Subcutaneous adipose tissue (tissue), 4 donors: ENCODE results near the gene THBS1. TPM values are rescaled to one million over a fixed set of nuclear protein-coding genes. Genes with fewer than 3 reads are reported as not detected.

Experiments used
- total RNA-seq, 4 donors: library from RNA; depleted of rRNA; stranded (reverse); fragments of >200 nt; gene quantifications; one replicate each; pipeline ENCODE4 v1.1.0, GENCODE V29; 2016
- TF ChIP-seq, protein P1 (sequence below): fragments of 450-650 bp; IDR thresholded peaks from one replicate; pipeline ENCODE4 v1.5.1; 2016; ENCODE audit warnings: low read depth, mild to moderate bottlenecking, control low read depth, antibody characterized with exemption, moderate library complexity

The THBS1 gene
- total RNA-seq, 4 donors from 2014 or later, result 95.5 to 1,261 (median 601) TPM

DNA sequence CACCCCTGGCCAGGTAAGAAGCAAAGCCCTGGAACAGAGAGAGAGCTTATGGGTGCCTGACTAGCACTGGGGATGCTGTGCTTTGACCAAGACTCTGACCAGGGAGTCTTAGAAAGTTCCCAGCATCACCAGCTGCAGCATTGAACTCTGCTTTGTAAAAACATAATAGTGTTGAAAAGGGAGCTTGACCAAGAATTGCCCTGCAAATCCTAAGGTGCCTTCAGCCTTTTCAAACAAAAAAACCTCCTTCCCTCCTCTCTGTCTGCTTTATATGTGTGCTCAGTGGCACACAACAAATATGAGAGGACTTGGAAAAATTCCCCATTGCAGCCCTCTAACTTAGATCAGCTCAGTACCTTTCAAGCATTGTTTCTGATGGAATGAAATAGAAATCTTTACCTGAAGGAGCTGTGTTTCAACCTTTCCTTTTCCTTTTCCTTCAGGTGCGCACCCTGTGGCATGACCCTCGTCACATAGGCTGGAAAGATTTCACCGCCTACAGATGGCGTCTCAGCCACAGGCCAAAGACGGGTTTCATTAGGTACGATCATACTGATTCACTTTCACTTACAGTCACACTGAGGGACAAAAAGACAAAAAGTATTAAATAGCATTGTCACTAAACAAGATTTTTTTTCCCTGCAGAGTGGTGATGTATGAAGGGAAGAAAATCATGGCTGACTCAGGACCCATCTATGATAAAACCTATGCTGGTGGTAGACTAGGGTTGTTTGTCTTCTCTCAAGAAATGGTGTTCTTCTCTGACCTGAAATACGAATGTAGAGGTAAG, 13.0 kb downstream of the THBS1 start:
- TF ChIP-seq, protein P1, sequence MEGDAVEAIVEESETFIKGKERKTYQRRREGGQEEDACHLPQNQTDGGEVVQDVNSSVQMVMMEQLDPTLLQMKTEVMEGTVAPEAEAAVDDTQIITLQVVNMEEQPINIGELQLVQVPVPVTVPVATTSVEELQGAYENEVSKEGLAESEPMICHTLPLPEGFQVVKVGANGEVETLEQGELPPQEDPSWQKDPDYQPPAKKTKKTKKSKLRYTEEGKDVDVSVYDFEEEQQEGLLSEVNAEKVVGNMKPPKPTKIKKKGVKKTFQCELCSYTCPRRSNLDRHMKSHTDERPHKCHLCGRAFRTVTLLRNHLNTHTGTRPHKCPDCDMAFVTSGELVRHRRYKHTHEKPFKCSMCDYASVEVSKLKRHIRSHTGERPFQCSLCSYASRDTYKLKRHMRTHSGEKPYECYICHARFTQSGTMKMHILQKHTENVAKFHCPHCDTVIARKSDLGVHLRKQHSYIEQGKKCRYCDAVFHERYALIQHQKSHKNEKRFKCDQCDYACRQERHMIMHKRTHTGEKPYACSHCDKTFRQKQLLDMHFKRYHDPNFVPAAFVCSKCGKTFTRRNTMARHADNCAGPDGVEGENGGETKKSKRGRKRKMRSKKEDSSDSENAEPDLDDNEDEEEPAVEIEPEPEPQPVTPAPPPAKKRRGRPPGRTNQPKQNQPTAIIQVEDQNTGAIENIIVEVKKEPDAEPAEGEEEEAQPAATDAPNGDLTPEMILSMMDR, result no peak

DNA sequence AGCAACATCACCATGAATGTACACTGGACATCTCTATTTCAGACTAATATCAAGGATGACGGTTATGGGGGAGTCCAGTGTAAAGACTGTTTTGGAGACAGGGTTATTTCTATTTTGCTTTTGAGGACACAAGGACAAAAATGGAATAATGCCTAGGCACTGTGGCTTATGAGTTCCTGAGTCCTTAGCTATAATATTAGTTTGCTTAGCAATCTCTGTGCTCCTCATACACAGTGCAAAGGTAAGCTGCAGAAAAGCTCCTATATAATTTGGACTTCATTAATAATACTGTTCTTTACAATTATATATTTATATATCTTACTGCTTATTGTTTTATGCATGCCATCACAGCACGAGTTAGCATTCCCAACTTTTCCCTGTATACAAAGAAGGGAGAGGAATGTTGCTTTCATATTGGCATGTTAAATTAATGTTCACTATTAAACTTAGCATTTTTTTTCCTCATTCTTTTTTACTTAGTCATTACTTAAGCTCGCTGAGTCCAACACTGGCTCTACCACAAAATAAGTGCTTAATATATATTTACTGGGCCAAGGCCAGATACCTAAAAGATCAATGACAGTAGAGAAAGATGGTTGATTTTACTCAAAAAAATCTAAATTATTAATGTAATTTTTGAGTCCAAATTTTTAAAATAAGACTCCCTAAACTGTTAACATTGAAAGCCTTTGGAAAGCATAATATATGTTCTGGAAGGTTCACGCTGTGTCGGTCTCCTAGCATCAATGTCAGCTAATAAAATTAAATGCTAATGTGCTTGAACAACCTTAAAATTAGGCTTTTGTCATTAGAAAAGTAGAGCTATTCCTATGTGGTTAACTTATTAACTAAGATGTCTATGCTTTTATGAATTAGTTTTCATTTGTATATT, 13.8 kb downstream of the THBS1 start:
- TF ChIP-seq, protein P1, result no peak

DNA sequence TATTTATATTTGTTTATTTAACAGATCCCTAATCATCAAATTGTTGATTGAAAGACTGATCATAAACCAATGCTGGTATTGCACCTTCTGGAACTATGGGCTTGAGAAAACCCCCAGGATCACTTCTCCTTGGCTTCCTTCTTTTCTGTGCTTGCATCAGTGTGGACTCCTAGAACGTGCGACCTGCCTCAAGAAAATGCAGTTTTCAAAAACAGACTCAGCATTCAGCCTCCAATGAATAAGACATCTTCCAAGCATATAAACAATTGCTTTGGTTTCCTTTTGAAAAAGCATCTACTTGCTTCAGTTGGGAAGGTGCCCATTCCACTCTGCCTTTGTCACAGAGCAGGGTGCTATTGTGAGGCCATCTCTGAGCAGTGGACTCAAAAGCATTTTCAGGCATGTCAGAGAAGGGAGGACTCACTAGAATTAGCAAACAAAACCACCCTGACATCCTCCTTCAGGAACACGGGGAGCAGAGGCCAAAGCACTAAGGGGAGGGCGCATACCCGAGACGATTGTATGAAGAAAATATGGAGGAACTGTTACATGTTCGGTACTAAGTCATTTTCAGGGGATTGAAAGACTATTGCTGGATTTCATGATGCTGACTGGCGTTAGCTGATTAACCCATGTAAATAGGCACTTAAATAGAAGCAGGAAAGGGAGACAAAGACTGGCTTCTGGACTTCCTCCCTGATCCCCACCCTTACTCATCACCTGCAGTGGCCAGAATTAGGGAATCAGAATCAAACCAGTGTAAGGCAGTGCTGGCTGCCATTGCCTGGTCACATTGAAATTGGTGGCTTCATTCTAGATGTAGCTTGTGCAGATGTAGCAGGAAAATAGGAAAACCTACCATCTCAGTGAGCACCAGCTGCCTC, 14.7 kb downstream of the THBS1 start:
- TF ChIP-seq, protein P1, result no peak

DNA sequence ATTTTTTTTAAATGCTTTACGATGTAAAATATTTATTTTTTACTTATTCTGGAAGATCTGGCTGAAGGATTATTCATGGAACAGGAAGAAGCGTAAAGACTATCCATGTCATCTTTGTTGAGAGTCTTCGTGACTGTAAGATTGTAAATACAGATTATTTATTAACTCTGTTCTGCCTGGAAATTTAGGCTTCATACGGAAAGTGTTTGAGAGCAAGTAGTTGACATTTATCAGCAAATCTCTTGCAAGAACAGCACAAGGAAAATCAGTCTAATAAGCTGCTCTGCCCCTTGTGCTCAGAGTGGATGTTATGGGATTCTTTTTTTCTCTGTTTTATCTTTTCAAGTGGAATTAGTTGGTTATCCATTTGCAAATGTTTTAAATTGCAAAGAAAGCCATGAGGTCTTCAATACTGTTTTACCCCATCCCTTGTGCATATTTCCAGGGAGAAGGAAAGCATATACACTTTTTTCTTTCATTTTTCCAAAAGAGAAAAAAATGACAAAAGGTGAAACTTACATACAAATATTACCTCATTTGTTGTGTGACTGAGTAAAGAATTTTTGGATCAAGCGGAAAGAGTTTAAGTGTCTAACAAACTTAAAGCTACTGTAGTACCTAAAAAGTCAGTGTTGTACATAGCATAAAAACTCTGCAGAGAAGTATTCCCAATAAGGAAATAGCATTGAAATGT, 15.6 kb downstream of the THBS1 start:
- TF ChIP-seq, protein P1, result no peak

DNA sequence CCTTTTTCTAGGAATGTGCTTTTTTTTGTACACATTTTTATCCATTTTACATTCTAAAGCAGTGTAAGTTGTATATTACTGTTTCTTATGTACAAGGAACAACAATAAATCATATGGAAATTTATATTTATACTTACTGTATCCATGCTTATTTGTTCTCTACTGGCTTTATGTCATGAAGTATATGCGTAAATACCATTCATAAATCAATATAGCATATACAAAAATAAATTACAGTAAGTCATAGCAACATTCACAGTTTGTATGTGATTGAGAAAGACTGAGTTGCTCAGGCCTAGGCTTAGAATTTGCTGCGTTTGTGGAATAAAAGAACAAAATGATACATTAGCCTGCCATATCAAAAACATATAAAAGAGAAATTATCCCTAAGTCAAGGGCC, 16.5 kb downstream of the THBS1 start:
- TF ChIP-seq, protein P1, result no peak

DNA sequence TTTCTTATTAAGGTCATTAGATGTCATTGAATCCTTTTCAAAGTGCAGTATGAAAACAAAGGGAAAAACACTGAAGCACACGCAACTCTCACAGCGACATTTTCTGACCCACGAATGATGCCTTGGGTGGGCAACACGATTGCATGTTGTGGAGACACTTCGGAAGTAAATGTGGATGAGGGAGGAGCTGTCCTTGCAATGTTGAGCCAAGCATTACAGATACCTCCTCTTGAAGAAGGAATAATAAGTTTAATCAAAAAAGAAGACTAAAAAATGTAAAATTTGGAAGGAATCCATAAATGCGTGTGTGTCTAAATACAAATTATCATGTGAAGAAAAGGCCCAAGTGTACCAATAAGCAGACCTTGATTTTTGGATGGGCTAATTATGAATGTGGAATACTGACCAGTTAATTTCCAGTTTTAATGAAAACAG, 16.9 kb downstream of the THBS1 start:
- TF ChIP-seq, protein P1, result no peak
